Heart left ventricle (tissue), 13 donors: ENCODE results near the gene PDE10A.

Experiments used
- CTCF ChIP-seq, 12 donors: fragments of 200-600 bp; sonication (generic) in 4 of 12; IDR thresholded peaks; one replicate each; pipeline versions ENCODE4 v1.5.0 to v1.8.0; 2018 to 2022; ENCODE audit warnings: antibody characterized with exemption in 12 of 12, mild to moderate bottlenecking in 5 of 12
- POLR2A ChIP-seq, 2 donors: fragments of 450-650 bp; IDR thresholded peaks; one replicate each; pipeline ENCODE4 v1.6.1; 2017; ENCODE audit warnings: antibody characterized with exemption in 2 of 2, mild to moderate bottlenecking in 2 of 2, moderate library complexity in 2 of 2
- donor health status: ischemic (EF 13 %, LVEDD 7.1; RV severe dilation, severe dysfunction).
- donor health status: DM: no; HTN: yes; CAD: no.
- donor health status: DM: no; HTN: no; CAD: no.
- donor health status: ischemic (EF 25% LVEDD 6.9; RV normal size, moderate dysfunction).
- donor health status: ischemic (EF 25% LVEDD 5.7; RV mildly dilated, moderate dysfunction).
- donor health status: ischemic (EF 35%, LVEDD 5.7; RV mildly dilated, moderate dysfunction).
- donor health status: nonischemic (EF 11% LVEDD 7.7; RV severe dilation, severe dysfunction).
- donor health status: DM: yes; HTN: yes; CAD: no.
- donor health status: PGD.
- donor health status: ischemic (EF 29% LVEDD 5.4; RV normal size, mild dysfunction).
- donor health status: nonischemic (EF 23%, LVEDD 6.1; RV moderate dilation, normal function).

GRCh38 chr6:165573671-165574070 lies 89.4 kb downstream of the PDE10A start:
- peak in 1 of 12 donors; percentile 23 for TF ChIP-seq CTCF (IDR thresholded peaks at IDR 0.05)
- TF ChIP-seq POLR2A (IDR thresholded peaks at IDR 0.05) = no peak
